PC-9 (cell line): ENCODE measurements around the gene LMOD2.

Source experiments
- CTCF ChIP-seq: fragments of 200-600 bp; sonication (generic); conservative IDR thresholded peaks from 2 replicates; pipeline ENCODE4 v1.6.1; 2017; ENCODE audit warnings: mixed run types, antibody characterized with exemption, mild to moderate bottlenecking, moderate library complexity
- EZH2 ChIP-seq: fragments of 200-600 bp; sonication (generic); IDR thresholded peaks from 2 replicates; pipeline ENCODE4 v1.8.0; 2017; ENCODE audit warnings: antibody characterized with exemption, low read depth

GRCh38 chr7:123661765-123662164 is 6.1 kb downstream of the LMOD2 start:
- TF ChIP-seq CTCF (no peak), EZH2 (no peak)
